Activated CD8-positive, alpha-beta T cell treated with anti-CD3 and anti-CD28 coated beads for 36 hours (primary cell): ENCODE results near the gene F11. TPM values are rescaled to one million over a fixed set of nuclear protein-coding genes. Genes with fewer than 3 reads are reported as not detected.

ENCODE experiments used
- ATAC-seq: fragments of 200-7000 bp; cut with Tn5 transposase; one replicate; pipeline ENCODE4 v1.10.0; 2021; ENCODE audit warnings: mild to moderate bottlenecking, moderate library complexity
- CTCF ChIA-PET: fragments of 350-600 bp; sonication (Branson Sonifier 250); formaldehyde crosslinking; loops from one replicate; lab custom pipeline; 2021; ENCODE audit warnings: antibody characterized with exemption; lab: Charles Lee
- POLR2A ChIA-PET: fragments of 350-600 bp; sonication (Branson Sonifier 250); formaldehyde crosslinking; loops from one replicate; lab custom pipeline; 2021; ENCODE audit warnings: antibody characterized with exemption; lab: Charles Lee
- DNase-seq: peaks from one replicate; pipeline ENCODE4 v3.0.0-alpha.2; 2020
- H3K27ac Mint-ChIP-seq: one replicate; pipeline ENCODE4 v1.8.0; 2021; ENCODE audit warnings: mild to moderate bottlenecking, mixed read lengths
- H3K27me3 Mint-ChIP-seq: one replicate; pipeline ENCODE4 v1.8.0; 2021; ENCODE audit warnings: mixed read lengths
- H3K36me3 Mint-ChIP-seq: one replicate; pipeline ENCODE4 v1.8.0; 2021; ENCODE audit warnings: low read depth, mixed read lengths
- H3K4me1 Mint-ChIP-seq: one replicate; pipeline ENCODE4 v1.8.0; 2021; ENCODE audit warnings: low read depth, mixed read lengths
- H3K4me3 Mint-ChIP-seq: one replicate; pipeline ENCODE4 v1.8.0; 2021; ENCODE audit warnings: mild to moderate bottlenecking, moderate library complexity, mixed read lengths
- H3K9me3 Mint-ChIP-seq: one replicate; pipeline ENCODE4 v1.8.0; 2021; ENCODE audit warnings: mixed read lengths
- CTCF ChIP-seq: fragments of 200-600 bp; IDR thresholded peaks from one replicate; pipeline ENCODE4 v1.8.0; 2022; ENCODE audit warnings: antibody characterized with exemption, mild to moderate bottlenecking
- intact Hi-C: fragments of 100-400 bp; cut with micrococcal nuclease; formaldehyde crosslinking; loops from one replicate; pipeline ENCODE4 v1.10.0; 2022
- total RNA-seq, 2 experiments: library from RNA; stranded (reverse); gene quantifications; one replicate each; pipeline ENCODE4 v1.2.3, GENCODE V29; 2021

The F11 gene
- total RNA-seq = not detected

GRCh38 chr4:186265683-186266652 lies at the start of gene F11:
Gene F11 (plus strand): TSS chr4:186266189. CDS start chr4:186267137, 948 bp downstream.
- ATAC-seq (no peak), DNase-seq (no peak)
- TF ChIP-seq CTCF = no peak
- intact Hi-C loops = no loop called here
- Mint-ChIP-seq H3K27me3 (peaks cover 19% of the 10 kb centered on the region), H3K4me1 (no peaks in the 10 kb centered on the region), H3K27ac (no peak within 1 kb of the TSS), H3K4me3 (no peak within 1 kb of the TSS), H3K36me3 (no peaks in the 10 kb centered on the region), H3K9me3 (no peaks in the 10 kb centered on the region)
- CTCF ChIA-PET = no interaction called here
- POLR2A ChIA-PET = no interaction called here

GRCh38 chr4:186216465-186217024 lies 49.4 kb upstream of the F11 start:
- Mint-ChIP-seq H3K36me3 (peaks cover 5% of the 10 kb centered on the region), H3K9me3 (no peaks in the 10 kb centered on the region), H3K4me1 (no peaks in the 10 kb centered on the region), H3K4me3 (no peak overlapping the region), H3K27ac (no peak overlapping the region), H3K27me3 (no peaks in the 10 kb centered on the region)
- no peak for DNase-seq
- intact Hi-C loops = no loop called here
- ChIA-PET POLR2A (no interaction called here), CTCF (no interaction called here)
- no peak for ATAC-seq
- TF ChIP-seq CTCF = no peak

- H3K4me1 Mint-ChIP-seq = no peaks in the 10 kb centered on the region
- no peaks in the 10 kb centered on the region for H3K27me3 Mint-ChIP-seq
- no peaks in the 10 kb centered on the region for H3K9me3 Mint-ChIP-seq
- H3K27ac Mint-ChIP-seq = no peak overlapping the region
- no peaks in the 10 kb centered on the region for H3K36me3 Mint-ChIP-seq
- DNase-seq = no peak
- CTCF ChIA-PET = no interaction called here
- POLR2A ChIA-PET = no interaction called here
- ATAC-seq = no peak
- intact Hi-C loops = no loop called here
- no peak overlapping the region for H3K4me3 Mint-ChIP-seq
- TF ChIP-seq CTCF = no peak
Observed at GRCh38 chr4:186217733-186218293, 48.2 kb upstream of the F11 start.

GRCh38 chr4:186221624-186222023 lies 44.4 kb upstream of the F11 start:
- TF ChIP-seq CTCF = no peak
- Mint-ChIP-seq H3K36me3 (peaks cover 17% of the 10 kb centered on the region), H3K4me1 (no peaks in the 10 kb centered on the region), H3K27me3 (no peaks in the 10 kb centered on the region), H3K27ac (no peak overlapping the region), H3K9me3 (peaks cover 7% of the 10 kb centered on the region), H3K4me3 (no peak overlapping the region)
- no peak for ATAC-seq
- ChIA-PET CTCF (no interaction called here), POLR2A (no interaction called here)
- no peak for DNase-seq
- intact Hi-C loops = no loop called here

GRCh38 chr4:186225848-186226247 lies 40.1 kb upstream of the F11 start:
- CTCF ChIA-PET = no interaction called here
- no peak overlapping the region for H3K4me3 Mint-ChIP-seq
- no peaks in the 10 kb centered on the region for H3K4me1 Mint-ChIP-seq
- POLR2A ChIA-PET = no interaction called here
- ATAC-seq (no peak), DNase-seq (no peak)
- peaks cover 20% of the 10 kb centered on the region for H3K36me3 Mint-ChIP-seq
- no peak for TF ChIP-seq CTCF
- H3K9me3 Mint-ChIP-seq = peaks cover 7% of the 10 kb centered on the region
- H3K27me3 Mint-ChIP-seq = no peaks in the 10 kb centered on the region
- no peak overlapping the region for H3K27ac Mint-ChIP-seq
- intact Hi-C loops = no loop called here
